K562 (cell line): ENCODE data around the gene CCDC187. TPM values are rescaled to one million over a fixed set of nuclear protein-coding genes. Genes with fewer than 3 reads are reported as not detected.

ENCODE experiments used
- ATAC-seq: fragments of 200-7000 bp; cut with Tn5 transposase; 3 replicates; pipeline ENCODE4 v1.9.1; 2020; ENCODE audit warnings: moderate library complexity
- BruUV-seq: library from RNA; stranded (reverse); fragments of 400-500 nt; replicated peaks from 2 replicates; lab custom pipeline; 2021; lab: Mats Ljungman, UMichigan
- CTCF ChIA-PET: fragments of 300-600 bp; formaldehyde crosslinking; extraction: SDS; loops from one replicate; lab custom pipeline; 2021; ENCODE audit warnings: low intra/inter-chr PET ratio; lab: Yijun Ruan, JAX
- POLR2A ChIA-PET: fragments of 300-600, 350-650 bp; sonication (Branson Sonifier 250); formaldehyde crosslinking; extraction: SDS; loops from one replicate; lab custom pipeline; 2021; ENCODE audit warnings: antibody characterized with exemption, inconsistent platforms; lab: Yijun Ruan, JAX
- DNase-seq, 4 experiments: peaks; one replicate each; pipeline versions ENCODE4 v3.0.0 to v3.0.0-alpha.2; 2011 to 2018; ENCODE audit warnings: low spot score in 3 of 4, mixed read lengths in 3 of 4; ENCODE audit errors: extremely low read depth in 1 of 4
- FAIRE-seq: peaks from 2 replicates; lab custom pipeline; 2011; peaks lifted over from hg19 to GRCh38; lab: Jason Lieb, UNC
- H2AFZ ChIP-seq: 2 replicates; pipeline ENCODE4 v1.6.0; 2011; ENCODE audit warnings: low read depth, low read length, control low read depth, inconsistent platforms
- H3K27ac ChIP-seq: fragments of 200-600 bp; 3 replicates; pipeline ENCODE4 v1.8.0; 2011; ENCODE audit warnings: low read depth, mild to moderate bottlenecking, control low read depth, inconsistent platforms, low read length, moderate library complexity, mixed read lengths; ENCODE audit errors: extremely low read depth
- H3K27me3 ChIP-seq, 2 experiments: fragments of 300-600 bp in 1 of 2; 2 replicates in 1 of 2; 3 replicates in 1 of 2; pipeline versions ENCODE4 v1.6.0 to v1.8.0; 2011; ENCODE audit warnings: inconsistent platforms in 2 of 2, low read length in 2 of 2, mild to moderate bottlenecking in 1 of 2, mixed read lengths in 1 of 2, moderate library complexity in 1 of 2; ENCODE audit not compliant: control insufficient read depth in 2 of 2, insufficient read depth in 2 of 2
- H3K36me3 ChIP-seq: fragments of 300-600 bp; 3 replicates; pipeline ENCODE4 v1.8.0; 2011; ENCODE audit warnings: mild to moderate bottlenecking, low read length, inconsistent platforms; ENCODE audit not compliant: control insufficient read depth, insufficient read depth
- H3K4me1 ChIP-seq, 2 experiments: fragments of 200-600 bp in 1 of 2; replicated peaks in 1 of 2; 2 replicates in 1 of 2; 3 replicates in 1 of 2; pipeline versions ENCODE4 v1.5.1 to v1.8.0; 2011; ENCODE audit warnings: inconsistent platforms in 2 of 2, low read length in 2 of 2, mild to moderate bottlenecking in 1 of 2, mixed read lengths in 1 of 2, moderate library complexity in 1 of 2; ENCODE audit not compliant: control insufficient read depth in 2 of 2, insufficient read depth in 2 of 2
- H3K4me2 ChIP-seq: 2 replicates; pipeline ENCODE4 v1.6.1; 2011; ENCODE audit warnings: low read length, control low read depth, inconsistent platforms, mixed read lengths; ENCODE audit not compliant: insufficient read depth
- H3K4me3 ChIP-seq: fragments of 200-600 bp; sonication (generic), shearing (Covaris generic); 2 replicates; pipeline ENCODE4 v1.5.1; 2016; ENCODE audit warnings: control low read depth, inconsistent platforms
- H3K79me2 ChIP-seq: fragments of 200-600 bp; 3 replicates; pipeline ENCODE4 v1.8.0; 2011; ENCODE audit warnings: low read length, inconsistent platforms; ENCODE audit not compliant: control insufficient read depth, insufficient read depth
- H3K9ac ChIP-seq, 2 experiments: 2 replicates each; pipeline versions ENCODE4 v1.6.0 to v1.6.1; 2011; ENCODE audit warnings: low read depth in 2 of 2, low read length in 2 of 2, control low read depth in 1 of 2, inconsistent platforms in 1 of 2, mild to moderate bottlenecking in 1 of 2, mixed read lengths in 1 of 2; ENCODE audit not compliant: insufficient read depth in 1 of 2
- H3K9me1 ChIP-seq: one replicate; pipeline ENCODE4 v1.6.0; 2011; ENCODE audit warnings: inconsistent platforms, mild to moderate bottlenecking, low read length, moderate library complexity; ENCODE audit not compliant: control insufficient read depth, insufficient read depth
- H3K9me3 ChIP-seq: replicated peaks from 2 replicates; pipeline ENCODE4 v1.5.1; 2011; ENCODE audit warnings: low read depth, low read length, inconsistent platforms; ENCODE audit not compliant: control insufficient read depth, insufficient read depth
- H4K20me1 ChIP-seq: replicated peaks from 2 replicates; pipeline ENCODE4 v1.6.1; 2011; ENCODE audit warnings: low read length, inconsistent platforms, mixed read lengths; ENCODE audit not compliant: control insufficient read depth, insufficient read depth
- EP300 ChIP-seq: IDR thresholded peaks from 2 replicates; pipeline ENCODE4 v1.6.1; 2012; ENCODE audit warnings: low read length, improper control_type of control experiment
- ETV1 ChIP-seq: fragments of 450-650 bp; conservative IDR thresholded peaks from 2 replicates; pipeline ENCODE4 v1.6.1; 2016; ENCODE audit warnings: missing genetic modification characterization, control low read depth, low read depth, missing compliant biosample characterization
- MCM3 ChIP-seq: fragments of 450-650 bp; IDR thresholded peaks from 2 replicates; pipeline ENCODE4 v1.6.1; 2016
- NRF1 ChIP-seq, 2 experiments: fragments of 450-650 bp; IDR thresholded peaks in 1 of 2; conservative IDR thresholded peaks in 1 of 2; 2 replicates each; pipeline ENCODE4 v1.6.1; 2014; ENCODE audit warnings: mild to moderate bottlenecking in 2 of 2
- TRIM24 ChIP-seq, 2 experiments: fragments of 450-650 bp; IDR thresholded peaks; 2 replicates each; pipeline ENCODE4 v1.6.1; 2016
- ZC3H8 ChIP-seq: fragments of 450-650 bp; IDR thresholded peaks from 2 replicates; pipeline ENCODE4 v1.6.1; 2017
- WGBS: fragments of 100-300 bp; shearing (Covaris generic); methylation state at CpG from one replicate; pipeline ENCODE4 v1.1.6; 2016; ENCODE audit warnings: low coverage, mixed read lengths; ENCODE audit not compliant: insufficient coverage; ENCODE audit errors: missing lambda C conversion rate; 5-methylcytosine and 5-hydroxymethylcytosine counted together
- in situ Hi-C: fragments of 300-500 bp; cut with MboI; formaldehyde crosslinking; loops from 4 replicates; pipeline ENCODE4 v1.15.0; 2018; ENCODE audit warnings: inconsistent platforms, mixed read lengths
- intact Hi-C: fragments of 100-400 bp; cut with micrococcal nuclease; formaldehyde crosslinking; loops from 2 replicates; pipeline ENCODE4 v1.14.2; 2022
- polyA plus RNA-seq, 8 experiments: library from polyadenylated mRNA; depleted of rRNA in 4 of 8; stranded (reverse) in 5 of 8; unstranded in 3 of 8; fragments of >200 nt; fragmentation: Nextera tagmentation in 2 of 8; fragmentation: Illumina TruSeq in 1 of 8; extraction: Ambion mirVana in 2 of 8; extraction: Trizol in 1 of 8; gene quantifications; 2 replicates each; pipeline versions ENCODE4 v1.2.1 to v1.2.3, GENCODE V29; 2011 to 2014; ENCODE audit warnings: inconsistent platforms in 1 of 8, missing spikeins in 1 of 8
- total RNA-seq, 7 experiments: library from RNA; depleted of rRNA in 6 of 7; stranded (reverse); fragments of >200 nt in 6 of 7; fragmentation: Illumina TruSeq in 2 of 7; extraction: Trizol in 2 of 7; gene quantifications; 2 replicates each; pipeline versions ENCODE4 v1.2.1 to v1.2.3, GENCODE V29; 2011 to 2021; ENCODE audit warnings: low replicate concordance in 1 of 7
- TF ChIP-seq, protein P1 (sequence below): sonication (generic); formaldehyde crosslinking; IDR thresholded peaks from 2 replicates; pipeline ENCODE4 v1.8.1; 2023; ENCODE audit warnings: mild to moderate bottlenecking, missing genetic modification reagents
- TF ChIP-seq, protein P2 (sequence below): fragments of 450-650 bp; formaldehyde crosslinking; IDR thresholded peaks from 2 replicates; pipeline ENCODE4 v1.4.0; 2020; ENCODE audit warnings: mild to moderate bottlenecking, moderate library complexity

The CCDC187 gene
- total and polyA plus RNA-seq, 9 of the 15 experiments (the other 6 are each of a cell fraction or from before 2014, with no cell fraction given): not detected

DNA sequence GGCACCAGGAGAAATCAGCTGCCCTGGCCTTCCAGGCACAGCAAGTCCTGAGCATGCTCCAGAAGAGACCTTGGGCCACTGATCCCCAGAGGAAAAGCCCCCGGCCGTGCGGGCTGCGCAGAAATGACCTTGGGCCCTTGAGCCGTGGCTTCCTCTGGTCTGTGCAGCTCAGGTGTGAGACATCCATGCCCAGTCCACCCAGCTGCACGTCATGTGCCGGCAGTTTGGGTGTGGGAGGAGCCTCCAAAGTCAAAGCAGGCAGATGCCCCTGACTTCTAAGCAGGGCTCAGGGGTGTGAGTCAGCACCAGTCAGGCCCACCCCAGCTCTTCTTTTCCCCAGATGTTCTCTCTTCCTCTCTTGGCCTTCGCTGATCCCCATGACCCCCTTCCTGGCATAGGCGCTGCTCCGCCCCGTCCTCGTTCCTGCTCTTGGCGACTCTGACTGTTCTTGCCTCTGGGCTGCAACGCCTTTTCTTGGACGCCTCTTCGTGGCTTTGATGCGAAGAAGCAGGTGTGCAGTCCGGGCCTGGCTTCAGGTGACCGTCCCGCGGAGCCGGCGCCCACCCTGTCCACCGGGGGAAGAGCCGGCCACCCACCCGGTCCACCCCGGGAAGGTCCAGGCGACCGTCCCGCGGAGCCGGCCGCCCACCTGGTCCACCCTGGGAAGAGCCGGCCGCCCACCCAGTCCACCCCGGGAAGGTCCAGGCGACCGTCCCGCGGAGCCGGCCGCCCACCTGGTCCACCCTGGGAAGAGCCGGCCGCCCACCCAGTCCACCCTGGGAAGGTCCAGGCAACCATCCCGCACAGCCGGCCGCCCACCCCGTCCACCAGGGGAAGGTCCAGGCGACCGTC lies 52.4 kb downstream of the CCDC187 start:
- 47% methylated on average over 23 of the region's 50 CpGs for WGBS
- no peak for FAIRE-seq
- POLR2A ChIA-PET: interaction anchor here (0.6 to 1.1 kb wide), 3 partner anchors 11 to 23 kb away, joined by 3 to 4 read pairs (median 4); no protein-coding TSS in a partner anchor
- no peaks in the 10 kb centered on the region for H3K36me3 ChIP-seq
- H3K9ac ChIP-seq: no peak overlapping the region
- peaks cover 17 to 68% of the 10 kb centered on the region in 2 experiments; a peak in 4 of 5 replicates for H3K27me3 ChIP-seq
- CTCF ChIA-PET: no interaction called here
- 0 out of 2 replicates have a peak, but pooled peaks cover 6% of the 10 kb centered on the region for H4K20me1 ChIP-seq
- no peaks in the 10 kb centered on the region for H3K9me1 ChIP-seq
- H2AFZ ChIP-seq: no peak overlapping the region
- TF ChIP-seq ZC3H8 (no peak), NRF1 (conservative IDR thresholded peaks at IDR 0.05 in 1 of 2, IDR thresholded peaks at IDR 0.05 in 1 of 2) (peak; percentile 59 to 61)
- DNase-seq: no peak
- ATAC-seq: no peak
- in situ Hi-C loops (no loop called here), intact Hi-C loops (no loop called here)
- no peak overlapping the region for H3K27ac ChIP-seq
- H3K4me3 ChIP-seq: no peak overlapping the region
- H3K79me2 ChIP-seq: no peaks in the 10 kb centered on the region
- BruUV-seq: no TSS peak
- no peak overlapping the region for H3K4me2 ChIP-seq
- no peaks in the 10 kb centered on the region for H3K9me3 ChIP-seq
- peaks cover 0 to 83% of the 10 kb centered on the region in 2 experiments; a peak in 3 of 5 replicates for H3K4me1 ChIP-seq

DNA sequence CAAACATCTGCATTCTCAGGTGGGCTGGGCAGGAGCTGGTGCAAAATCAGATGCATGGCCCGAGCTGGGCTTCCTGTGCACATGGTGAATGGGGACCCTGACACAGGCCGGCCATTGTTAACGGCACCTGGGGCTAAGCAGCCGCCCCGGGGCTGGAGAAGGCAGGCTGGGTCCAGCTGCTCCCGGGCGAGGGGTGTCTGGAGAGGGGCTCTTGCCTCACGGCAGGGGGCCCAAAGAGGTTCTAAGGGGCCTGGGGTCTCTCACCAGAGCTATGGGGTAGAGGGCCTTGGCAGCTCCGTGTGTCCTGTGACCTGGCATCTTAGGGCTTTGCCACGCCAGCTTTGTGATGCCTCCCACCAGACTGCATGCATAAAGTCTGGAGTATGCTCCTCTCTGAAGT lies 53.2 kb downstream of the CCDC187 start:
- no peak overlapping the region for H3K9ac ChIP-seq
- in situ Hi-C loops: no loop called here
- no peaks in the 10 kb centered on the region for H3K9me1 ChIP-seq
- H3K4me2 ChIP-seq: no peak overlapping the region
- peaks cover 4 to 75% of the 10 kb centered on the region in 2 experiments; a peak in 4 of 5 replicates for H3K4me1 ChIP-seq
- H3K27me3 ChIP-seq: peaks cover 17 to 65% of the 10 kb centered on the region in 2 experiments; a peak in 4 of 5 replicates
- no peaks in the 10 kb centered on the region for H3K79me2 ChIP-seq
- H3K36me3 ChIP-seq: no peaks in the 10 kb centered on the region
- H2AFZ ChIP-seq: no peak overlapping the region
- DNase-seq (no peak), ATAC-seq (no peak), FAIRE-seq (no peak)
- intact Hi-C loops: no loop called here
- no TSS peak for BruUV-seq
- CTCF ChIA-PET: interaction anchor here (0.7 kb wide), 1 partner anchor 476 kb away, joined by 3 read pairs; no protein-coding TSS in a partner anchor
- 0 out of 2 replicates have a peak, but pooled peaks cover 6% of the 10 kb centered on the region for H4K20me1 ChIP-seq
- POLR2A ChIA-PET: interaction anchor here (1.0 to 1.1 kb wide), 2 partner anchors 12 to 15 kb away, joined by 4 read pairs; no protein-coding TSS in a partner anchor
- H3K9me3 ChIP-seq: no peaks in the 10 kb centered on the region
- no peak overlapping the region for H3K4me3 ChIP-seq
- H3K27ac ChIP-seq: no peak overlapping the region
- WGBS: 23% methylated on average over 10 of the region's 10 CpGs
- TF ChIP-seq MCM3 (no peak), ETV1 (tag) (no peak), EP300 (no peak), TRIM24 (IDR thresholded peaks at IDR 0.05) (no peak)
- TF ChIP-seq, protein P1, sequence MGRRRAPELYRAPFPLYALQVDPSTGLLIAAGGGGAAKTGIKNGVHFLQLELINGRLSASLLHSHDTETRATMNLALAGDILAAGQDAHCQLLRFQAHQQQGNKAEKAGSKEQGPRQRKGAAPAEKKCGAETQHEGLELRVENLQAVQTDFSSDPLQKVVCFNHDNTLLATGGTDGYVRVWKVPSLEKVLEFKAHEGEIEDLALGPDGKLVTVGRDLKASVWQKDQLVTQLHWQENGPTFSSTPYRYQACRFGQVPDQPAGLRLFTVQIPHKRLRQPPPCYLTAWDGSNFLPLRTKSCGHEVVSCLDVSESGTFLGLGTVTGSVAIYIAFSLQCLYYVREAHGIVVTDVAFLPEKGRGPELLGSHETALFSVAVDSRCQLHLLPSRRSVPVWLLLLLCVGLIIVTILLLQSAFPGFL (CRISPR knock-in tag): no peak
- TF ChIP-seq, protein P2, sequence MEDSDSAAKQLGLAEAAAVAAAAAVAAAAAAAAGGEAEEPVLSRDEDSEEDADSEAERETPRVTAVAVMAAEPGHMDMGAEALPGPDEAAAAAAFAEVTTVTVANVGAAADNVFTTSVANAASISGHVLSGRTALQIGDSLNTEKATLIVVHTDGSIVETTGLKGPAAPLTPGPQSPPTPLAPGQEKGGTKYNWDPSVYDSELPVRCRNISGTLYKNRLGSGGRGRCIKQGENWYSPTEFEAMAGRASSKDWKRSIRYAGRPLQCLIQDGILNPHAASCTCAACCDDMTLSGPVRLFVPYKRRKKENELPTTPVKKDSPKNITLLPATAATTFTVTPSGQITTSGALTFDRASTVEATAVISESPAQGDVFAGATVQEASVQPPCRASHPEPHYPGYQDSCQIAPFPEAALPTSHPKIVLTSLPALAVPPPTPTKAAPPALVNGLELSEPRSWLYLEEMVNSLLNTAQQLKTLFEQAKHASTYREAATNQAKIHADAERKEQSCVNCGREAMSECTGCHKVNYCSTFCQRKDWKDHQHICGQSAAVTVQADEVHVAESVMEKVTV: no peak
